HG02970 (cell line): Measurements from ENCODE around the gene PATL2.
"Not testable (repeated sequence)": the region's sequence is repeated elsewhere in the genome, so short reads cannot be mapped to it uniquely, and the experiment has no call there.

Source experiments
- ATAC-seq: cut with Tn5 transposase; IDR thresholded peaks from one replicate; pipeline ENCODE4 v1.9.1; 2021; ENCODE audit warnings: mild to moderate bottlenecking, moderate library complexity, moderate number of reproducible peaks; ENCODE audit not compliant: unreplicated experiment, low FRiP score

Gene PATL2

GRCh38 chr15:44656913-44657312 lies 54.2 kb downstream of the PATL2 start:
- ATAC-seq = no peak

GRCh38 chr15:44656298-44656697 lies 54.8 kb downstream of the PATL2 start:
- ATAC-seq = no peak

GRCh38 chr15:44654858-44655257 lies 56.3 kb downstream of the PATL2 start:
- ATAC-seq = no peak

- no peak for ATAC-seq
These were observed 63.5 kb downstream of the PATL2 start for GRCh38 chr15:44647637-44648036.

GRCh38 chr15:44647036-44647435 lies 64.1 kb downstream of the PATL2 start:
- ATAC-seq = no peak

GRCh38 chr15:44646460-44646859 lies 64.7 kb downstream of the PATL2 start:
- no peak for ATAC-seq

- ATAC-seq = no peak
These were observed 69.5 kb downstream of the PATL2 start for GRCh38 chr15:44641651-44642050.

- no peak for ATAC-seq
These were observed 74.1 kb downstream of the PATL2 start for GRCh38 chr15:44636976-44637375.

- no peak for ATAC-seq
These were observed 77.5 kb downstream of the PATL2 start for GRCh38 chr15:44633603-44634002.

- not testable (repeated sequence) for ATAC-seq
These were observed 85.8 kb downstream of the PATL2 start for GRCh38 chr15:44625286-44625685.

- ATAC-seq = no peak
These were observed 87.9 kb downstream of the PATL2 start for GRCh38 chr15:44623178-44623577.

- ATAC-seq = no peak
These were observed 91.0 kb downstream of the PATL2 start for GRCh38 chr15:44620081-44620480.

GRCh38 chr15:44616974-44617373 lies 94.1 kb downstream of the PATL2 start:
- no peak for ATAC-seq
